ENCODE measurements around the gene MGAT4B.

DNA sequence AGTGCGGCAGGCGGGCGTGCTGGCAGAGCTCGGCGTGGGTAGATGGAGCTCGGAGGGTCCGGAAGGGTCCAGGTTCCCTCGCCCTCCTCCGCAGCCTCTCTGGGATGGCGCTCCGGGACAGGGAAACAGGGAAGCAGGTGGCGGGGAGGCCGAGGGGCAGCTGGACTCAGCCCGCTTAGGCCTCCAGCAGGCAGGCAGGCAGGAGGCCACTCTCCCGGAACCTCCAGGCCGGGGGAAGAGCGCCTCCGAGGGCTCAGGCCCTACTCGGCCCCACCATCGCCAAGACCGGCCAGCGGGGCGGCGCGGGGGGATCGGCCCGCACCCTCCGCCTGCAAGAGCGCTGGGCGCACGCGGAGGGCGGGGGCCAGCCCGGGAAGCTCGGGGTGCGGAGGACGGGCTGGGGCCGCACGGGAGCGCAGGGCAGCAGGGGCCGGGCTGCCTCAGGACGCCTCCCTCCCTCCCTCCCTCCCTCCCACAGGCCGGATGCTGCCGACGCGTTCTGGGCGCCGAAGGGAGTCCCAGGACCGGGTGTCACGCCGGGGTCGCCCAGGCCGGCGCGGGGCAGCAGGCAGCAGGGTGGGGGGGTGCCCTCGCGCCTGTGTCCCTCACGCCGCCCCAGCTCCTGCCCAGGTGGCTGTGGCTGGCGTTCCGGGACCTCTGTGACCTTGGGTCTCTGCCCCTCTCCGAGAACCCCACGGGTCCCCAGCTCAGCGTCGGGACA, 977 bp downstream of the MGAT4B start:
- TF ChIP-seq CTCF (IDR thresholded peaks at IDR 0.05) (no peak), REST (IDR thresholded peaks at IDR 0.05; ENCODE audit: insufficient read depth in 1 of 2, low read depth in 2 of 2, low read length in 1 of 2) (no peak), POLR2AphosphoS5 (IDR thresholded peaks at IDR 0.05; ENCODE audit: low read depth, low read length) (peak; percentile 24; the same call in 1 of the 2 replicates), SIN3A (IDR thresholded peaks at IDR 0.05; ENCODE audit: borderline replicate concordance, insufficient read depth, low read depth, low read length) (peak; percentile 12; the same call in 1 of the 2 replicates), TCF7L2 (IDR thresholded peaks at IDR 0.05; ENCODE audit: low read depth, low read length) (no peak)

All from Panc1 (cell line).